Osteocyte (in vitro differentiated cells): Measurements from ENCODE around the gene BRIP1. TPM values are rescaled to one million over a fixed set of nuclear protein-coding genes. Genes with fewer than 3 reads are reported as not detected.
"Not testable (repeated sequence)": the region's sequence is repeated elsewhere in the genome, so short reads cannot be mapped to it uniquely, and the experiment has no call there.

Experiments used
- DNase-seq: peaks from one replicate; pipeline ENCODE4 v3.0.0; 2021; ENCODE audit warnings: mixed read lengths; ENCODE audit not compliant: unreplicated experiment; ENCODE audit errors: extremely low spot score
- H3K27ac Mint-ChIP-seq: one replicate; pipeline ENCODE4 v1.8.0; 2021; ENCODE audit warnings: mild to moderate bottlenecking, mixed read lengths; ENCODE audit not compliant: unreplicated experiment
- H3K27me3 Mint-ChIP-seq: one replicate; pipeline ENCODE4 v1.8.0; 2021; ENCODE audit warnings: mixed read lengths; ENCODE audit not compliant: unreplicated experiment
- H3K36me3 Mint-ChIP-seq: one replicate; pipeline ENCODE4 v1.8.0; 2021; ENCODE audit warnings: mixed read lengths; ENCODE audit not compliant: unreplicated experiment
- H3K4me1 Mint-ChIP-seq: one replicate; pipeline ENCODE4 v1.8.0; 2021; ENCODE audit warnings: mixed read lengths; ENCODE audit not compliant: unreplicated experiment
- H3K4me3 Mint-ChIP-seq: one replicate; pipeline ENCODE4 v1.8.0; 2021; ENCODE audit warnings: mild to moderate bottlenecking, moderate library complexity, mixed read lengths; ENCODE audit not compliant: unreplicated experiment
- H3K9me3 Mint-ChIP-seq: one replicate; pipeline ENCODE4 v1.8.0; 2021; ENCODE audit warnings: mixed read lengths; ENCODE audit not compliant: unreplicated experiment
- total RNA-seq: library from RNA; stranded (reverse); gene quantifications from 2 replicates; pipeline ENCODE4 v1.2.1, GENCODE V29; 2021
- TF ChIP-seq, protein P1 (sequence below): fragments of 200-600 bp; sonication (generic); IDR thresholded peaks from 2 replicates; pipeline ENCODE4 v1.5.0; 2021; ENCODE audit warnings: antibody characterized with exemption, mild to moderate bottlenecking, moderate library complexity

The BRIP1 gene
- total RNA-seq, 1 donor from 2014 or later: 4.6 TPM

DNA sequence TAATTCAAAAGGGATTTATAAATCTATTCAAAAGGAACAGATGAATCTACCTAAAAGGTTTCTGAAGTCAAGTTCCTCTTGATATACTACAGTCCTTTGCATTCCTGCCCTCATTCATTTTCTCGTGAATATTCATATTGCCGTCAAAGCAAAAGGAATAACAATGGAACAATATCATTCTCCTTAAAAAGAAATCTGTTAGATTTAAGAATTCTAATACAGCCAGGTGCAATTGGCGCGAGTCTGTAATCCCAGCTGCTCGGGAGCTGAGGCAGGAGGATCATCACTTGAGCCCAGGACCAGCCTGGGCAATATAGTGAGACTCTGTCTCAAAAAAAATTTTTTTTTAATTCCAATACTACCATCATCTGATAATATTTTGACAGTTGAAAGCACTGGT lies 130.3 kb downstream of the BRIP1 start:
- Mint-ChIP-seq H3K36me3 (peaks cover 9% of the 10 kb centered on the region), H3K4me1 (peaks cover 2% of the 10 kb centered on the region), H3K27me3 (no peaks in the 10 kb centered on the region), H3K4me3 (no peak overlapping the region), H3K9me3 (peaks cover 16% of the 10 kb centered on the region), H3K27ac (no peak overlapping the region)
- DNase-seq: no peak
- TF ChIP-seq, protein P1, sequence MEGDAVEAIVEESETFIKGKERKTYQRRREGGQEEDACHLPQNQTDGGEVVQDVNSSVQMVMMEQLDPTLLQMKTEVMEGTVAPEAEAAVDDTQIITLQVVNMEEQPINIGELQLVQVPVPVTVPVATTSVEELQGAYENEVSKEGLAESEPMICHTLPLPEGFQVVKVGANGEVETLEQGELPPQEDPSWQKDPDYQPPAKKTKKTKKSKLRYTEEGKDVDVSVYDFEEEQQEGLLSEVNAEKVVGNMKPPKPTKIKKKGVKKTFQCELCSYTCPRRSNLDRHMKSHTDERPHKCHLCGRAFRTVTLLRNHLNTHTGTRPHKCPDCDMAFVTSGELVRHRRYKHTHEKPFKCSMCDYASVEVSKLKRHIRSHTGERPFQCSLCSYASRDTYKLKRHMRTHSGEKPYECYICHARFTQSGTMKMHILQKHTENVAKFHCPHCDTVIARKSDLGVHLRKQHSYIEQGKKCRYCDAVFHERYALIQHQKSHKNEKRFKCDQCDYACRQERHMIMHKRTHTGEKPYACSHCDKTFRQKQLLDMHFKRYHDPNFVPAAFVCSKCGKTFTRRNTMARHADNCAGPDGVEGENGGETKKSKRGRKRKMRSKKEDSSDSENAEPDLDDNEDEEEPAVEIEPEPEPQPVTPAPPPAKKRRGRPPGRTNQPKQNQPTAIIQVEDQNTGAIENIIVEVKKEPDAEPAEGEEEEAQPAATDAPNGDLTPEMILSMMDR: no peak

DNA sequence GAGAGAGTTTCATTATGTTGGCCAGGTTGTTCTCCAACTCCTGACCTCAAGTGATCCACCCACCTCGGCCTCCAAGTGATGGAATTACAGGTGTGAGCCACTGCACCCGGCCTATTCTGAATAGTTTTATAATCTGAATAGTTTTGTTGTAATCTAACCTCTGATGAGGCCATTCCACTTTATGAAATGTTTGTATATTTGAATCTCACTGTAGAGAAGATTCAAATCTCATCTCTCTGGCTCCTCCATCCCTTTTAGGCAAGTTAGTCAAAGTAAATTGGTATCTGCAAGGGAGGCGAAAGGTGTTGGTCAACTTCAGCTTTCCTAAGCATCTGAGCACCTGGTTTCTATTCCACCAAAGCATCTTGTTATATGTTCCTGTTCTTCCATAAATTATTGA lies 131.2 kb downstream of the BRIP1 start:
- Mint-ChIP-seq H3K27me3 (no peaks in the 10 kb centered on the region), H3K4me3 (no peak overlapping the region), H3K9me3 (peaks cover 9% of the 10 kb centered on the region), H3K4me1 (peaks cover 2% of the 10 kb centered on the region), H3K36me3 (peaks cover 5% of the 10 kb centered on the region), H3K27ac (no peak overlapping the region)
- TF ChIP-seq, protein P1: no peak
- no peak for DNase-seq

GRCh38 chr17:61731330-61731729 lies 132.0 kb downstream of the BRIP1 start:
- Mint-ChIP-seq H3K4me3 (no peak overlapping the region), H3K36me3 (peaks cover 4% of the 10 kb centered on the region), H3K27me3 (no peaks in the 10 kb centered on the region), H3K4me1 (peaks cover 2% of the 10 kb centered on the region), H3K27ac (no peak overlapping the region), H3K9me3 (peaks cover under 1% of the 10 kb centered on the region)
- TF ChIP-seq, protein P1: no peak
- no peak for DNase-seq

DNA sequence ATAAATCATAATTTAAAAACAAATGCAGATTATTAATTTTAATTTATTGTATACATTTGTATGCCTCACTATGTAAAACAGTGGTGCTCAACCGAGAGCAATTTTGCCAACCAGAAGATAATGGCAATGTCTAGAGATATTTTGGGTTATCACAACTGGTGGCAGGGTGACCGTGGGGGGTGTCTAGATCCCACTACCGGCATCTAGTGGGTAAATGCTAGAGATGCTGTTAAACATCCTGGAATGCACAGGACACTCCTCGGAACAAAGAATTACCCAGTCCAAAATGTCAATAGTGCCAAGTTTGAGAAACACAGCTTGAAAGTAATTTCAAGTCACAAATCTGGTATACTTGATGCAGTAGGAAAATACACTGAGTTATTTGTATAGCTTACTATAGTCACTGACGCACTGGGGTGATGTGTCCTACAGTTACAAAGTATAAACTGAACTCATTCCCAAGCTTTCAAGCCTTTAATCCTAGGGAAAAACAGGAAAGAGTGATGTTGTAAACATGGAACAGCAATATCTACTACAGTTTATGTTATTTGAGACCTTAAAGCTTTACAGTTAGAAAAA lies 133.5 kb downstream of the BRIP1 start:
- H3K27ac Mint-ChIP-seq: no peak overlapping the region
- peaks cover 4% of the 10 kb centered on the region for H3K36me3 Mint-ChIP-seq
- H3K4me3 Mint-ChIP-seq: no peak overlapping the region
- no peaks in the 10 kb centered on the region for H3K27me3 Mint-ChIP-seq
- TF ChIP-seq, protein P1: no peak
- peaks cover 2% of the 10 kb centered on the region for H3K4me1 Mint-ChIP-seq
- no peak for DNase-seq
- no peaks in the 10 kb centered on the region for H3K9me3 Mint-ChIP-seq

DNA sequence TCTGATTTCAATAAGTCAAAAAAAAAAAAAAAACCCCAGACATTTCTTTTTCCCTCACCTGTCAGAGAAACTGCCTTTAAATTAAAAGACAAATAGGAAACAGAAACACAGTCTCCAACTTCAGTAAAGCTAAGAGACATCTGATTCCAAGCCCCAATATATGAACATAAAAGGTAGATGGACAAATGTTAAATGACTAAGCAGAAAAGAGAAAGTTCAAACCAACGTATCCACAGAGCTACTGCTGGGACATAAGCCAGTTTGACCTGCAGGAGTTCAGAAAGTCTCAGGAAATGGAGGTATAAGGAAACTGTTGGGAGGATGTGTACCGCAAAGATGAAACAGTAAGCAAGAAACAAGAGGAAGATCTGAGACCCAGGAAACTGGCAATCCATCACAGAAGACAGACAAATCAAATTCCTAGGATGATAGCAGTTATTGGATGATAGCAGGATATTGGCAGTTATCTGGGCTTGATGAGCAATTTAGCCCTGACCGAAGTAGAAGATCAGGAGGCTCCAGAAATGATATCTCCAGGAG lies 135.0 kb downstream of the BRIP1 start:
- Mint-ChIP-seq H3K4me1 (peaks cover 2% of the 10 kb centered on the region), H3K27ac (no peak overlapping the region), H3K4me3 (no peak overlapping the region), H3K9me3 (no peaks in the 10 kb centered on the region), H3K36me3 (peaks cover 4% of the 10 kb centered on the region), H3K27me3 (no peaks in the 10 kb centered on the region)
- TF ChIP-seq, protein P1: no peak
- DNase-seq: no peak

- DNase-seq, H3K9me3 Mint-ChIP-seq, H3K4me1 Mint-ChIP-seq, H3K4me3 Mint-ChIP-seq, H3K36me3 Mint-ChIP-seq, H3K27me3 Mint-ChIP-seq, H3K27ac Mint-ChIP-seq: not testable (repeated sequence)
Observed at GRCh38 chr17:61727798-61728197, 135.5 kb downstream of the BRIP1 start.
